Fibroblast of villous mesenchyme (primary cell): ENCODE results near the gene PLK2. TPM values are rescaled to one million over a fixed set of nuclear protein-coding genes. Genes with fewer than 3 reads are reported as not detected.

Experiments used
- DNase-seq: peaks from one replicate; pipeline ENCODE4 v3.0.0-alpha.2; 2010; ENCODE audit warnings: low read depth
- H3K4me3 ChIP-seq: 2 replicates; pipeline ENCODE4 v1.5.1; 2011; ENCODE audit warnings: low read depth, mild to moderate bottlenecking, low read length
- total RNA-seq: library from RNA; depleted of rRNA; stranded (reverse); fragments of >200 nt; gene quantifications from 2 replicates; pipeline ENCODE4 v1.2.3, GENCODE V29; 2012
- TF ChIP-seq, protein P1 (sequence below): IDR thresholded peaks from 2 replicates; pipeline ENCODE4 v1.5.1; 2012; ENCODE audit warnings: low read depth, mild to moderate bottlenecking, low read length; ENCODE audit not compliant: insufficient read depth

The PLK2 gene
- total RNA-seq, 1 donor: 297 TPM

DNA sequence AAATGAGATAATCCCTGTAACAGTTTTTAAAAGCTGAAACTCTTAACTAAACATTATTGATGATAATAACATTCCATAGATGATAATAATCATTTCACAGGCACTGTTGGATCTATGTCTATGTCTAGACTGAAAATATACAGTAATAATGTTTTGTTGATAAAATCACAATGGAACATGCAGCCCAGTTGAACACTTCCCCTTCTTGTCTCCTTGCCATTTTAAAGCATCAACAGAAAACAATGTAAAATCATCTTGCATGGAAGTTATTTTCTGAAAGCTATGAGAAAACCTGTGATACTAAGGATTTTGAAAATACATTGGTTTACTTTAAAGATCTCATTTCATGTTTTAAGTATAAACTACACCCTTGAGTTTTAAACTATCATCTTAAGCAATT lies 33.3 kb upstream of the PLK2 start:
- DNase-seq: no peak
- TF ChIP-seq, protein P1, sequence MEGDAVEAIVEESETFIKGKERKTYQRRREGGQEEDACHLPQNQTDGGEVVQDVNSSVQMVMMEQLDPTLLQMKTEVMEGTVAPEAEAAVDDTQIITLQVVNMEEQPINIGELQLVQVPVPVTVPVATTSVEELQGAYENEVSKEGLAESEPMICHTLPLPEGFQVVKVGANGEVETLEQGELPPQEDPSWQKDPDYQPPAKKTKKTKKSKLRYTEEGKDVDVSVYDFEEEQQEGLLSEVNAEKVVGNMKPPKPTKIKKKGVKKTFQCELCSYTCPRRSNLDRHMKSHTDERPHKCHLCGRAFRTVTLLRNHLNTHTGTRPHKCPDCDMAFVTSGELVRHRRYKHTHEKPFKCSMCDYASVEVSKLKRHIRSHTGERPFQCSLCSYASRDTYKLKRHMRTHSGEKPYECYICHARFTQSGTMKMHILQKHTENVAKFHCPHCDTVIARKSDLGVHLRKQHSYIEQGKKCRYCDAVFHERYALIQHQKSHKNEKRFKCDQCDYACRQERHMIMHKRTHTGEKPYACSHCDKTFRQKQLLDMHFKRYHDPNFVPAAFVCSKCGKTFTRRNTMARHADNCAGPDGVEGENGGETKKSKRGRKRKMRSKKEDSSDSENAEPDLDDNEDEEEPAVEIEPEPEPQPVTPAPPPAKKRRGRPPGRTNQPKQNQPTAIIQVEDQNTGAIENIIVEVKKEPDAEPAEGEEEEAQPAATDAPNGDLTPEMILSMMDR: no peak
- H3K4me3 ChIP-seq: no peak overlapping the region

DNA sequence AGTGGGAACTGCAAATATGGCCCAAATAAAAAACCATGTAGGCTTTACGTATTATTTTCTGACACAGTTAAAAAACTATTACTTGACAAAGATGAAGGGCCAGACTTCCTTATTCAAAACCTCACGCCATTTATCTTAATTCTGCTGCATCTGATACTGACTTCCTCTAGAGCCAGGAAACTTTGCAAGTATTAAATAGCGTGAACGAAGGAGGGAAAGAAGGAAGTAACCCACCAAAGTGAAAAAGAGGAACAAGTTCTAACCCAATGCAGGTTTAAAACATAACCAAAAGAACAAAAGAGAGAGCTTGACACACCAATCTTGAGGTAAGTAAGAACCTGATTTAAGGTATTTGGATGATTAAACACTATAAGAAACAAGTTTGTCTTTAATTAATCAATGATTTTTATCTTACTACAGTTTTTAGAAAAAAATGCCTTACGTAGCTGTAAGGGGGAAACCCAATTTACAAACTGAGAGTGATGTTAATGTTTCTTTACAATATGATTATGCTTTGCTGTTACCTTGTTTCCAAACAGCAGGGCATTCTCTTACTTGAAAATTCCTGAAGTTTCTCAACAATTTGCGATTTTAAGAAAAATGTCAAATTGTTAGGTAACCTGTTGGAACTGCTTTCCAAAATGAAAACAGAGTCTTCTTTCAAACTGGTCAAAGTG lies 31.5 kb upstream of the PLK2 start, which contains the start of gene GAPT:
GAPT (plus strand) TSS at position 220 of the 677 bp plus-strand sequence. CDS start 3,102 bp downstream, outside the sequence.
- TF ChIP-seq, protein P1: no peak
- no peak within 1 kb of the TSS for H3K4me3 ChIP-seq
- DNase-seq: no peak

DNA sequence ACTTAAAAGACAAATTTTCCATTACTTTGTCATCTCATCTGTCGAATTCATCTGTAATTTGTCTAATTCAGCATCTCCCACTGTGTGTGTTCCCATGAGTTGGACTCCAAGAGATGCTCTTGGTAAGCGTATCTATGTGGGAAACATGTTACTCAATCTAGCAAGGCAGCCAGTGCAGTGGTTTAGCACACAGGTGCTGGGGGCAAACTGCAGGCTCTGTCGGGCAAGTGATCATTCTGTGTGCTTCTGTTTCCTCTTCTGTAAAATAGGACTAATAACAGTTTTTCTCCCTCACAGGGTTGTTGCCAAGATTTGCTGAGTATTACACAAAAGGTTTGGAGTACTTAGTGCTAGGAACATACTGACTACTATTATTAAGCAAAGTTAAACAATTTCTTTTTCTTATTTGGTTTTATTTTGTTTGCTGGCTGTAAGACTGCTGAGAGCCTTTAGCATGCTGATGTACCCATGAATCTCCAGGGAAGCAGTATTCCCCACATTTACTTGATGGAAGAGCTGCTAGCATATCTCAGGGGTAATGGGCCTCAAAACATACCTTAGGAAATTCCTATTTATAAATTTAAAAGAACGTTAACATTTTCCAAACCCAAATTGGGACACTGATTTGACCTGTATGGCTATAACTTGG lies 30.6 kb upstream of the PLK2 start:
- no peak for DNase-seq
- H3K4me3 ChIP-seq: no peak overlapping the region
- TF ChIP-seq, protein P1: no peak

DNA sequence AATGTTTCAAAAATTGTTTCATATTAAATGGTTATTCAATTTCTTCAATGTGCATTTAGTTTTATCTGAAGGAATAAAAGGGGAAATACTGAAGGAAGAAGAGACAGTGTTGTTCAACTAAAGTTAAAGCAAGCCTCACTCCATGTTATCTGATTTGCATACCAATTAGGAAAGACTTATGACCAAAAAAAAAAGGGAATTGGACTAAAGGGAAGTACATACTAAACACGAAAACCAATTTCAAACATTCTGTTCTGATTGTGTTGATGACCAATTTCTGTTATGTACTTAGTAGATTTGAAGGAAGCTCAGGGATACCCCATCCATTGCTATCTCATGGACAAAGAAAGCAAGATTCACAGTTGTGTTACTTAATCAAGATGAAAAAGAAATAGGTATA lies 26.4 kb upstream of the PLK2 start:
- DNase-seq: no peak
- TF ChIP-seq, protein P1: no peak
- H3K4me3 ChIP-seq: no peak overlapping the region

DNA sequence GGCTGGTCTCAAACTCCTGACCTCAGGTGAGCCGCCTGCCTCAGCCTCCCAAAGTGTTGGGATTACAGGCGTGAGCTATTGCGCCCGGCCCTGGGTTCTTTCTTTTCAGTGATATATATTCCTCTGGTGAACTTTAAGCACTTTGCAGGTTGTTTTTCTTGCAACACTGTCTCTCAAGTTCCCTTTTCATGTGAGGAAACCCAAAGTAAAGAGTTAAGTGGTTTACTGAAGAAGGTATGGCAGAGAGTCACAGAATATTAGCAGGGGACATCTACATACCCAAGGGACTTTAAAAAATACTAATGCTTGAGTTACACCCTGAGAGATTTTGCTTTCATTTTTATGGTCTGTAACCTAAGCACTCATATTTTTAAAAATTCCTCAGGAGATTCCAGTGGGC lies 24.6 kb upstream of the PLK2 start:
- H3K4me3 ChIP-seq: no peak overlapping the region
- TF ChIP-seq, protein P1: no peak
- DNase-seq: no peak

DNA sequence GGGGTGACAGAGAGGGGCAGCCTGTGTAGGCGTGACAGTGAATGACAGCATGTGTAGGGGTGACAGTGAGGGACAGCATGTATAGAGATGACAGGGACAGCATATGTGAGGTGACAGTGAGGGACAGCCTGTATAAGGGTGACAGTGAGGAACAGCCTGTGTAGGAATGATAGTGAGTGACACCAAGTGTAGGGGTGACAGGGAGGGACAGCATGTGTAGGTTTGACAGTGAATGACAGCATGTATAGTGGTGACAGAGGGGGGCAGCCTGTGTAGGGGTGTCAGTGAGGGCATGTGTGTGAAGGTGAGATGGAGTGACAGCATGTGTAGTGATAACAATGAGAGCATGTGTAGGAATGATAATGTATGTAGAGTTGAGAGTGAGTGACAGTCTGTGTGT lies 22.6 kb upstream of the PLK2 start:
- no peak overlapping the region for H3K4me3 ChIP-seq
- no peak for DNase-seq
- TF ChIP-seq, protein P1: no peak

DNA sequence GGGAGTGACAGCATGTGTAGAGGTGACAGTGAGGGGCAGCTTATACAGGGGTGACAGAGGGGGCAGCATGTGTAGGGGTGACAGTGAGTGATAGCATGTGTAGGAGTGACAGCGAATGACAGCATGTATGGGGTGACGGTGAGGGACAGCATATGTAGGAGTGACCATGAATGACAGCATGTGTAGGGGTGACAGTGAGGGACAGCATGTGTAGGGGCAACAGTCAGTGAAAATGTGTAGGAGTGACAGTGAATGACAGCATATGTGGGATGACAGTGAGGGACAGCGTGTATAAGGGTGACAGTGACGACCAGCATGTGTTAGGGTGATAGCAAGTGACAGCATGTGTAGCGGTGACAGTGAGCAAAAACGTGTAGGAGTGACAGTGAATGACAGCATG lies 21.9 kb upstream of the PLK2 start:
- H3K4me3 ChIP-seq: no peak overlapping the region
- TF ChIP-seq, protein P1: no peak
- DNase-seq: no peak
